AG04449 (cell line): ENCODE measurements around the gene MYOM1.

Experiments
- CTCF ChIA-PET: fragments of 350-600 bp; formaldehyde crosslinking; extraction: SDS; loops from one replicate; lab custom pipeline; 2021; ENCODE audit warnings: antibody characterized with exemption; lab: Yijun Ruan, JAX
- POLR2A ChIA-PET: fragments of 400-600, 350-600 bp; formaldehyde crosslinking; extraction: SDS; loops from one replicate; lab custom pipeline; 2020; ENCODE audit warnings: antibody characterized with exemption, inconsistent platforms; lab: Yijun Ruan, JAX
- DNase-seq: peaks from one replicate; pipeline ENCODE4 v3.0.0-alpha.2; 2010; ENCODE audit warnings: low read depth, low spot score
- H3K4me3 ChIP-seq: 2 replicates; pipeline ENCODE4 v1.5.1; 2011; ENCODE audit warnings: low read depth, mild to moderate bottlenecking, control low read depth, low read length
- TF ChIP-seq, protein P1 (sequence below): IDR thresholded peaks from one replicate; pipeline ENCODE4 v1.5.1; 2011; ENCODE audit warnings: mild to moderate bottlenecking, moderate library complexity, low read length, control low read depth, inconsistent platforms; ENCODE audit not compliant: insufficient read depth; ENCODE audit errors: missing control alignments

Gene MYOM1

DNA sequence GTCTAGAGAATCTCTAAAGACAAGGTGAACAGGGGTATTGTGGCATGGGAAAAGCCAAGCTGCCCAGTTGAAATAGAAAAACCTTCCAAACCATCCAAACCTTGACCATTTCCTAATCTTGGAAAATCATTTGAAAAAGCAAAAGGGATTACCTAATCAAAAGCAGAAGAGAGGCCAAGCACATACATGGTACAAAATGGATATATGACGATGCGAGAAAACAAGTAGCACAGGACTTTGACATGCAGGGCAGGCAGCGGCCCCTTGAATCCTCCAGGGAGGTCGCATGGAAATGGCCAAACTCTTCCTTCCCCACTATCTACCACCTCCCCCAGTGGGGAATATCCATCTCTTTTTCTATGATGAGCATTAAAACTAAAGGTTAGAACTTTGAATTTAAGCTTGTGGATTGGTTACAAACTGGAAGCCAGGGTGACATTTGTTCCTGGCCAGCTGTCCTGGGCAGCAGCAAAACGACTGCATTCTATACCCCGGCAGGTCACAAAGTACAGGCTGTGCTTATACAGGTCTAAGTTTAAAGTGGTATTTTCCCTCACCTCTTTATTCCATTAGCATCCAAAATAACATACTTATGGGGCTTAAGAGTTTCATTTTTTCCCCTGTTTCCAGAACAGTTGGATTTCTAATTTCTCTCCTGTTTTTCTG is 24.7 kb downstream of the MYOM1 start:
- ChIA-PET POLR2A (no interaction called here), CTCF (interaction anchor here (0.9 kb wide), 1 partner anchor 23 kb away, joined by 3 read pairs; no protein-coding TSS in a partner anchor)
- TF ChIP-seq, protein P1, sequence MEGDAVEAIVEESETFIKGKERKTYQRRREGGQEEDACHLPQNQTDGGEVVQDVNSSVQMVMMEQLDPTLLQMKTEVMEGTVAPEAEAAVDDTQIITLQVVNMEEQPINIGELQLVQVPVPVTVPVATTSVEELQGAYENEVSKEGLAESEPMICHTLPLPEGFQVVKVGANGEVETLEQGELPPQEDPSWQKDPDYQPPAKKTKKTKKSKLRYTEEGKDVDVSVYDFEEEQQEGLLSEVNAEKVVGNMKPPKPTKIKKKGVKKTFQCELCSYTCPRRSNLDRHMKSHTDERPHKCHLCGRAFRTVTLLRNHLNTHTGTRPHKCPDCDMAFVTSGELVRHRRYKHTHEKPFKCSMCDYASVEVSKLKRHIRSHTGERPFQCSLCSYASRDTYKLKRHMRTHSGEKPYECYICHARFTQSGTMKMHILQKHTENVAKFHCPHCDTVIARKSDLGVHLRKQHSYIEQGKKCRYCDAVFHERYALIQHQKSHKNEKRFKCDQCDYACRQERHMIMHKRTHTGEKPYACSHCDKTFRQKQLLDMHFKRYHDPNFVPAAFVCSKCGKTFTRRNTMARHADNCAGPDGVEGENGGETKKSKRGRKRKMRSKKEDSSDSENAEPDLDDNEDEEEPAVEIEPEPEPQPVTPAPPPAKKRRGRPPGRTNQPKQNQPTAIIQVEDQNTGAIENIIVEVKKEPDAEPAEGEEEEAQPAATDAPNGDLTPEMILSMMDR: no peak
- no peak for DNase-seq
- H3K4me3 ChIP-seq: no peak overlapping the region

DNA sequence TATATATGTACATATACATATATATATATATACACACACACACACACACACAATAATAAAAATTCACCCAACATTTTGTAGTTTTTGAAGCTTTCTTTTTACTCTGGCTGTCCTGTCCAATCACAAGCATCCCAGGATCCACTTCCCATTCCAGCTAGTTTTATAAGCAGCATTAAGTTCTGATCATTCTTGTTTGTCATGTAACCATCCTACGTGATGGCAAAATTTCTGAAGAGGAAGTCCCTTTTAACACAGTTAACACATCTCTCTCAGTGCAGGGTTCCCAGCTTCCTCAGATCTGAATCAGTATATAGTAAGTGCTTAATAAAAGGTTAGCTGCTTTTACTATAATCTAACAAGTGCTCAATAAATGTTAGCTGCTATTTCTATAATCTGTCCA is 26.4 kb downstream of the MYOM1 start:
- CTCF ChIA-PET: interaction anchor here (0.9 to 1.7 kb wide), 2 partner anchors 13 to 42 kb away, joined by 4 to 5 read pairs; no protein-coding TSS in a partner anchor
- DNase-seq: no peak
- TF ChIP-seq, protein P1: no peak
- POLR2A ChIA-PET: no interaction called here
- no peak overlapping the region for H3K4me3 ChIP-seq

DNA sequence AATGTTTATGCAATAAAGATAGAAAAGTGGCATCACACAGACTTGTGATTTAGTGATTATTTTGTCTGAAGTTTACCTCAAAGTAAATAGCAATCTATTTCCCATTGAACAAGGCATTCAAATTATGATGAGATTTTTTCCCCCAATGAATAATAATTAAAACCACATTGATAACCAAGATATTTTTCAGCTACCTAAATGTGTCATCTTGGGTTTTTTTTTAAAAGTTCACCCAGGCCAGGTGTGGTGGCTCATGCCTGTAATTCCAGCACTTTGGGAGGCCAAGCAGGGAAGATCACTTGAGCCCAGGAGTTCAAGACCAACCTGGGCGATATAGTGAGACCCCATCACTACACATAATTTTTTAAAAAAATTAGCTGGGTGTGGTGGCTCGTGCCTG is 27.0 kb downstream of the MYOM1 start:
- TF ChIP-seq, protein P1: no peak
- ChIA-PET CTCF (interaction anchor here (0.9 to 1.2 kb wide), 2 partner anchors 12 to 18 kb away, joined by 3 to 4 read pairs; no protein-coding TSS in a partner anchor), POLR2A (no interaction called here)
- DNase-seq: no peak
- H3K4me3 ChIP-seq: no peak overlapping the region

DNA sequence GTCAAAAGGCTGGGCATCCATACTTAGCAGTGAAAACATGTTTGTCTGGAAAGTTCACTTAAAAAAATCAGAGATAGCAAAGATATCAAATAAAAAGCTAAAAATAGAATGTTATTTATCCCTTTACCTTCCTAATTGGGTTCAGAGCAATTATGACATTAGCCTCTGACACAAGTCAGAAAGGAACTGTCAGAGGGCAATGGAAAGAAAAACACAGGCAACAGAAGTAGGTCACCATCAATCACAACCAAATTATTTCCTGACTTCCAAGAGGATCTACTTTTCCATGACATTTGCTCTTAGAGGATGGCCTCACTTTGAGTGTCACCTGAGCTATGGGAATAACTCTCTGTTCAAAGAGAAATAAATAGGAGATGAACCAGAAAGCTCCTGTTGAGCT is 27.5 kb downstream of the MYOM1 start:
- TF ChIP-seq, protein P1: no peak
- POLR2A ChIA-PET: no interaction called here
- CTCF ChIA-PET: interaction anchor here (1.2 kb wide), 1 partner anchor 19 kb away, joined by 3 read pairs; no protein-coding TSS in a partner anchor
- H3K4me3 ChIP-seq: no peak overlapping the region
- no peak for DNase-seq

DNA sequence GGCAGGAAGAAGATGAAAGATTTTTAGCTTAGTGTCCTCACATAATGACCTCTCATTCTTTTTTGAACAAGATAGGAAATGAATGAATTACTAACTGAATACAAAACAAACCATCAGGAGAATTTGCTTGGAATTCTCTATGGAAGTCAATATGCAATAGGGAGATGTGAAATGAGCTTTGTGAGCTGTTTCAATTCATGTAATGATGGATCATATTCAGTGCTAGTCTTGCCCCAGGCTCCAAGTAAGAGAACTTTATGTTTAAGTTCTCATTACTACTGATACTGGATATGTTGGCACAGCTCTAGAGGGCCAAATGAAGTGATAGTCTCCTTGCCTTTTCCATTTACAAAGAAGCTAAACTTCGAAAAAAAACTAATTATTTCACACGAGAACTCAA is 29.2 kb downstream of the MYOM1 start:
- POLR2A ChIA-PET: no interaction called here
- DNase-seq: no peak
- TF ChIP-seq, protein P1: no peak
- CTCF ChIA-PET: interaction anchor here (0.9 to 1.2 kb wide), 2 partner anchors 11 to 39 kb away, joined by 3 read pairs; no protein-coding TSS in a partner anchor
- no peak overlapping the region for H3K4me3 ChIP-seq

DNA sequence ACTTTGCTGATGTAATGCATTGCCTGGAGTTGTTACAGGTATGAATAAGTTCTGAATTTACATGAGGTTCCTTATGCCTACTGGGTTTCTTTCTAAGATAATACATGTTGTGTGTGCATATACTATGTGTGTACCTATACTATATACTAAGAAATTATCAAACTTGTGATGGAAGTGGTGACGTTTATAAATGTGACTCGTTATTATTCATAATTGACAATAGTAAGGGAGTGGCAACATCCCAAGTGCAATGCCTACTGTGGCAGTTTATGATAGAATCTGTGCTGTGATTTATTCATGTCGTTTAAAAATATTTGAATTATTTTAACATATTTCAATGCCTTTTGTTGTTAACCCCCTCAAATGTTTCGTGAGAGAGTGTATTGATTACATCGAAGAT is 29.9 kb downstream of the MYOM1 start:
- CTCF ChIA-PET: interaction anchor here (0.9 to 1.2 kb wide), 2 partner anchors 10 to 38 kb away, joined by 3 read pairs; no protein-coding TSS in a partner anchor
- TF ChIP-seq, protein P1: no peak
- POLR2A ChIA-PET: no interaction called here
- DNase-seq: no peak
- H3K4me3 ChIP-seq: no peak overlapping the region
